Fibroblast of lung (primary cell): Measurements from ENCODE around the gene POU3F3.

Experiments
- CTCF ChIP-seq, 2 donors: IDR thresholded peaks in 1 of 2; conservative IDR thresholded peaks in 1 of 2; 1 replicate in 1 of 2; 2 replicates in 1 of 2; pipeline ENCODE4 v1.5.1; 2011 to 2012; ENCODE audit warnings: low read length in 2 of 2, control low read depth in 1 of 2, inconsistent platforms in 1 of 2, low read depth in 1 of 2, mild to moderate bottlenecking in 1 of 2
- EZH2 ChIP-seq: IDR thresholded peaks from 2 replicates; pipeline ENCODE4 v1.5.1; 2012; ENCODE audit warnings: low read length, control low read depth, mild to moderate bottlenecking; ENCODE audit errors: missing control alignments

GRCh38 chr2:104826016-104826415 is 27.9 kb upstream of the POU3F3 start:
- no peak for TF ChIP-seq CTCF (conservative IDR thresholded peaks at IDR 0.05 in 1 of 2, IDR thresholded peaks at IDR 0.05 in 1 of 2; ENCODE audit: low read depth in 1 of 2, low read length in 2 of 2)
- TF ChIP-seq EZH2 = no peak
